Tibial artery (tissue), 4 donors: ENCODE data around the gene COL18A1.
A peak's percentile ranks its signal among the peaks of the same experiment; 100 is the strongest.

ENCODE experiments used
- DNase-seq, 2 donors: peaks; one replicate each; pipeline ENCODE4 v3.0.0-alpha.2; 2019
- H3K27ac ChIP-seq, 2 donors: fragments of 200-600 bp; sonication (generic) in 1 of 2; 1 replicate in 1 of 2; 2 replicates in 1 of 2; pipeline ENCODE4 v1.5.1; 2018 to 2019; ENCODE audit warnings: mild to moderate bottlenecking in 1 of 2
- H3K27me3 ChIP-seq, 2 donors: fragments of 200-600 bp; sonication (generic) in 1 of 2; one replicate each; pipeline versions ENCODE4 v1.5.1 to v1.6.0; 2016 to 2019
- H3K36me3 ChIP-seq, 3 donors: fragments of 200-600 bp; sonication (generic) in 2 of 3; one replicate each; pipeline ENCODE4 v1.5.1; 2016 to 2019; ENCODE audit warnings: mild to moderate bottlenecking in 2 of 3
- H3K4me1 ChIP-seq, 4 donors: fragments of 200-600 bp; sonication (generic) in 2 of 4; 1 replicate in 3 of 4; 2 replicates in 1 of 4; pipeline ENCODE4 v1.5.1; 2016 to 2019
- H3K4me3 ChIP-seq, 2 donors: fragments of 200-600 bp; sonication (generic) in 1 of 2; 1 replicate in 1 of 2; 2 replicates in 1 of 2; pipeline ENCODE4 v1.5.1; 2018 to 2019; ENCODE audit warnings: mild to moderate bottlenecking in 2 of 2
- H3K9me3 ChIP-seq, 3 donors: fragments of 200-600 bp; sonication (generic) in 1 of 3; one replicate each; pipeline ENCODE4 v1.5.1; 2016 to 2019
- CTCF ChIP-seq, 2 experiments: fragments of 200-600 bp in 1 of 2; fragments of 450-650 bp in 1 of 2; IDR thresholded peaks; one replicate each; pipeline ENCODE4 v1.5.1; 2017 to 2019; ENCODE audit warnings: antibody characterized with exemption in 2 of 2, mild to moderate bottlenecking in 1 of 2, moderate library complexity in 1 of 2
- intact Hi-C: fragments of 100-400 bp; cut with DNase I; formaldehyde crosslinking; loops from one replicate; pipeline ENCODE4 v1.15.0; 2023; ENCODE audit warnings: low total_unique reads

Gene COL18A1

DNA sequence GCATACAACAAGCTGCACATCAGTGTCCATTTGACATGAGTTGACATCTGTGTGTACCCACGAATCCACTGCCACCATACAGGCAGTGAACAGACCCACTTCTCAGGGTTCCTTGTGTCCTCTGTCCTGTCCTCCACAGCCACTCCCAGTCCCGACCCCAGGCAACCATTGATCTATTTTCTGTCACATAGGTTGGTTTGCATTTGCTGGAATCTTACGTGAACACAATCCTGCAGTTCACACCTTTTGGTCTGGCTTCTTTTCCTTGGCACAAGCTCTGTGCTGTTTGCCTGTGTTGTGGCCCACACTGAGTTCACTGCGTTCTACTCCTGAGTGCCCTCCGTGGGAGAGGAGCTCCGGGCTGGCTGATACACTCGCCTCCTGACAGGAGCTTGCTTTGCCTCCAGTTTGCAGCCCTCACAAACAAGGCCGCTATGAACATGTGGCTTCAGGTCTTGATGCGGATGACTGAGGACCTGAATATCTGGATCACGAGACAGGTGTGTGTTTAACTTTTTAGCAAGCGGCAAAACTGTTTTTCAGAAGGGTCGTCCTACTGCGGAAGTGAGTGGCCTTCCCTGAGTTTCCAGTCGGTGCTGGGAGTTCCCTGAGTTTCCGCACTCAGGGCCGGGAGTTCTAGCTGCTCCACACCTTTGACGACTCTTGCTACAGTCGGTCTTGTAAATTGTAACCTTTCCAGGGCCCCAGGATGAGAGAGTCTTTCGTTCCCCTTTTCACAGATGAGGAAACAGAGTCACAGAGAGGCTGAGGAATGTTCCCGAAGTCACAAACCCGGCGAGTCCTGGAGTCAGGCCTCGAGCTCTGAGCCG, 13.0 kb upstream of the COL18A1 start:
- H3K36me3 ChIP-seq: no peaks in the 10 kb centered on the region
- H3K9me3 ChIP-seq: no peaks in the 10 kb centered on the region
- H3K4me3 ChIP-seq: no peak overlapping the region
- no peaks in the 10 kb centered on the region for H3K27me3 ChIP-seq
- intact Hi-C loops: no loop called here
- peak in 1 of 2 donors; percentile 49 for DNase-seq
- H3K4me1 ChIP-seq: peaks cover 0 to 16% (median 5%) of the 10 kb centered on the region in 4 donors
- TF ChIP-seq CTCF (IDR thresholded peaks at IDR 0.05): no peak
- no peak overlapping the region for H3K27ac ChIP-seq

GRCh38 chr21:45392573-45392971, 12.4 kb upstream of the COL18A1 start:
- no peak overlapping the region for H3K4me3 ChIP-seq
- H3K27ac ChIP-seq: no peak overlapping the region
- intact Hi-C loops: no loop called here
- peaks cover 0 to 10% (median 0%) of the 10 kb centered on the region in 4 donors for H3K4me1 ChIP-seq
- TF ChIP-seq CTCF (IDR thresholded peaks at IDR 0.05): no peak
- H3K36me3 ChIP-seq: no peaks in the 10 kb centered on the region
- no peaks in the 10 kb centered on the region for H3K9me3 ChIP-seq
- H3K27me3 ChIP-seq: no peaks in the 10 kb centered on the region
- peak in 1 of 2 donors; percentile 56 for DNase-seq

- Histone ChIP-seq H3K36me3 (no peaks in the 10 kb centered on the region), H3K4me3 (no peak overlapping the region), H3K27ac (no peak overlapping the region), H3K9me3 (no peaks in the 10 kb centered on the region), H3K27me3 (no peaks in the 10 kb centered on the region), H3K4me1 (peaks cover 0 to 7% (median 0%) of the 10 kb centered on the region in 4 donors)
- no peak for TF ChIP-seq CTCF (IDR thresholded peaks at IDR 0.05)
- peak in 1 of 2 donors; percentile 13 for DNase-seq
- intact Hi-C loops: no loop called here
These were observed 11.9 kb upstream of the COL18A1 start for GRCh38 chr21:45393021-45393420.

DNA sequence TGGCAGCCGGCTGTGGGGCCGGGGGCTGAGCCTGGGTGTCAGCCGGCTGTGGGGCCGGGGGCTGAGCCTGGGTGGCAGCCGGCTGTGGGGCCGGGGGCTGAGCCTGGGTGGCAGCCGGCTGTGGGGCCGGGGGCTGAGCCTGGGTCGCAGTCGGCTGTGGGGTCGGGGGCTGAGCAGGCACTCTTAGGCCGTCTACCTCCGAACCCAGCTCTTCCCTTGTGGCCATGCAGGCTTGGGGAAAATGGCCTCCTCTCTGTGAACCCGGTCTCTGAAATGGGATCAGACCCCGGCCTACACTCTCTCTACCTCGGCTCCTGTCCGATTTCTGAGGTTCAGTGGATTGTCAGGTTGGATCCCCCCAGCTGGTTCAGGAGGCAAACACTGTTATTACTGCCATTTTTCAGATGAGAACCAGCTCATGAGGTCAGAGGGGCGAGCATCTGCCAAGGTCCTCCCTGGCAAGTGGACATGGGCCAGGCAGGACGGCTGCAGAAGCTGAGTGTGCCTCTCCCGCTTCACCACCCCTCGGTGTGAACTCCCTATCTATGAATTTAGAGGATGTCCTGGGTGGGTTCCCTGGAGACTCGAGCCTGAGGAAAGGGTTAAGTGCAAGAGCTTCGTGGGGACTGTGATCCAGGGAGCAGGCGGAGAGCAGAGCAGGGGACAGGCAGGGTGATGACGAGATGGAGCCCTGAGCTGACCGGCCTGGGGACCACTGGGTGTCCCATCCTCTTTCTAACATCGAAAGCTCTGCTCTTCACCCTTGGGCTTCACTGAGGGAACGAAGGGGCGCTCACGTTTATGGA, 10.9 kb upstream of the COL18A1 start:
- Histone ChIP-seq H3K9me3 (no peaks in the 10 kb centered on the region), H3K4me1 (no peaks in the 10 kb centered on the region), H3K4me3 (no peak overlapping the region), H3K27ac (no peak overlapping the region), H3K27me3 (no peaks in the 10 kb centered on the region), H3K36me3 (no peaks in the 10 kb centered on the region)
- DNase-seq: peak in 1 of 2 donors; percentile 46
- TF ChIP-seq CTCF (IDR thresholded peaks at IDR 0.05): no peak
- intact Hi-C loops: no loop called here

DNA sequence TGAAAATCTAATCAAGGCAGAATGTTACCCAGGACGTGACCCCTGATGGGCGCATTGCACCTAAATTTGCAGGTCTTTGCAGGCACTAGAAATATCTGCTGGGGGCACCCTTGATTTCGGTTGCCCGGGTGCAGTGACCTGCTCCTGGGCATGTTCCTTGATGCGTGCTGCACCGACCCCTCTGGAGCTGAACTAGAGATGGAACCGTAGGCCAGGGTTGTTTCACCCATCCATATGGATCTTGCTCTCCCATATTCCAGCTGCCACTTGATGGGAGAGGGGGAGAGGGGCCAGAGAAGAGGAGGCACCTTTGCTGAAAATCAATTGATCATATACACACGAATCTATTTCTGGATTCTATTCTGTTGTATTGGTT, 8.4 kb upstream of the COL18A1 start:
- no peak overlapping the region for H3K27ac ChIP-seq
- H3K36me3 ChIP-seq: no peaks in the 10 kb centered on the region
- no peaks in the 10 kb centered on the region for H3K4me1 ChIP-seq
- no peaks in the 10 kb centered on the region for H3K9me3 ChIP-seq
- TF ChIP-seq CTCF (IDR thresholded peaks at IDR 0.05): no peak
- no peak for DNase-seq
- H3K27me3 ChIP-seq: no peaks in the 10 kb centered on the region
- H3K4me3 ChIP-seq: no peak overlapping the region
- intact Hi-C loops: no loop called here
